HG03066 (cell line): ENCODE measurements around the gene TGFA.

Experiments
- ATAC-seq: cut with Tn5 transposase; IDR thresholded peaks from one replicate; pipeline ENCODE4 v1.9.1; 2021; ENCODE audit warnings: low read depth; ENCODE audit not compliant: unreplicated experiment

The TGFA gene

GRCh38 chr2:70431716-70432347 lies 121.8 kb downstream of the TGFA start:
- no peak for ATAC-seq

GRCh38 chr2:70426341-70426740 lies 127.3 kb downstream of the TGFA start:
- ATAC-seq = no peak

GRCh38 chr2:70425682-70426301 lies 127.8 kb downstream of the TGFA start:
- no peak for ATAC-seq

- no peak for ATAC-seq
Observed at GRCh38 chr2:70420740-70421139, 132.9 kb downstream of the TGFA start.

GRCh38 chr2:70420143-70420542 lies 133.5 kb downstream of the TGFA start:
- no peak for ATAC-seq

- no peak for ATAC-seq
Observed at GRCh38 chr2:70418514-70418913, 135.1 kb downstream of the TGFA start.

GRCh38 chr2:70417011-70417410 lies 136.6 kb downstream of the TGFA start:
- ATAC-seq = no peak

- ATAC-seq = no peak
Observed at GRCh38 chr2:70412294-70413070, 141.1 kb downstream of the TGFA start.

GRCh38 chr2:70411483-70412125 lies 142.0 kb downstream of the TGFA start:
- ATAC-seq = no peak

- no peak for ATAC-seq
Observed at GRCh38 chr2:70403267-70404053, 150.2 kb downstream of the TGFA start.

- no peak for ATAC-seq
Observed at GRCh38 chr2:70400539-70400938, 153.1 kb downstream of the TGFA start.

- ATAC-seq = no peak
Observed at GRCh38 chr2:70399046-70399445, 154.6 kb downstream of the TGFA start.
